K562 (cell line): ENCODE measurements around the gene BTAF1. TPM values are rescaled to one million over a fixed set of nuclear protein-coding genes. Genes with fewer than 3 reads are reported as not detected.

Source experiments
- BRF1 ChIP-seq: IDR thresholded peaks from 3 replicates; pipeline ENCODE4 v1.6.1; 2011; ENCODE audit warnings: borderline replicate concordance, mild to moderate bottlenecking; ENCODE audit not compliant: insufficient read length; ENCODE audit errors: extremely low read depth
- CCNT2 ChIP-seq: IDR thresholded peaks from 2 replicates; pipeline ENCODE4 v1.6.1; 2011; ENCODE audit warnings: borderline replicate concordance, low read depth, mild to moderate bottlenecking, moderate library complexity, mixed read lengths, low read length; ENCODE audit not compliant: insufficient read length; ENCODE audit errors: extremely low read depth
- FUS ChIP-seq: fragments of 200-400 bp; formaldehyde crosslinking; optimal IDR thresholded peaks from 2 replicates; pipeline ENCODE3; 2017; ENCODE audit warnings: low read depth, low read length
- HDAC6 ChIP-seq: IDR thresholded peaks from 2 replicates; pipeline ENCODE4 v1.6.1; 2012; ENCODE audit warnings: low read depth, mild to moderate bottlenecking, control low read depth, inconsistent platforms, low read length, moderate library complexity
- MBD1 ChIP-seq: fragments of 250-450 bp; sonication (Bioruptor Pico); IDR thresholded peaks from 2 replicates; pipeline ENCODE4 v1.8.0; 2022; ENCODE audit warnings: inconsistent platforms
- MTA1 ChIP-seq: fragments of 450-650 bp; IDR thresholded peaks from 2 replicates; pipeline ENCODE4 v1.6.1; 2017; ENCODE audit warnings: borderline replicate concordance
- NFATC3 ChIP-seq: fragments of 450-650 bp; IDR thresholded peaks from 2 replicates; pipeline ENCODE4 v1.6.1; 2017; ENCODE audit warnings: mild to moderate bottlenecking
- OTX1 ChIP-seq: fragments of 450-650 bp; formaldehyde crosslinking; IDR thresholded peaks from 2 replicates; pipeline ENCODE4 v1.4.0; 2022; ENCODE audit warnings: mild to moderate bottlenecking
- PHF21A ChIP-seq: fragments of 450-650 bp; IDR thresholded peaks from 2 replicates; pipeline ENCODE4 v1.6.1; 2017; ENCODE audit warnings: low read depth, borderline replicate concordance
- RBM39 ChIP-seq: fragments of 200-400 bp; formaldehyde crosslinking; optimal IDR thresholded peaks from 2 replicates; pipeline ENCODE3; 2018; ENCODE audit warnings: low read depth, low read length
- SIRT6 ChIP-seq: IDR thresholded peaks from one replicate; pipeline ENCODE4 v1.6.1; 2012; ENCODE audit warnings: low read depth, mild to moderate bottlenecking, control low read depth, inconsistent platforms, low read length, moderate library complexity
- STAT5B ChIP-seq: fragments of 250-450 bp; sonication (Bioruptor Pico); IDR thresholded peaks from 2 replicates; pipeline ENCODE4 v1.8.0; 2021; ENCODE audit warnings: mild to moderate bottlenecking, inconsistent platforms
- TAF1 ChIP-seq: IDR thresholded peaks from 2 replicates; pipeline ENCODE4 v1.6.1; 2011; ENCODE audit warnings: mild to moderate bottlenecking, low read length, moderate library complexity; ENCODE audit not compliant: insufficient read depth, control insufficient read depth, severe bottlenecking; ENCODE audit errors: extremely low read depth
- ZBTB12 ChIP-seq: fragments of 250-450 bp; sonication (Bioruptor Pico); IDR thresholded peaks from 2 replicates; pipeline ENCODE4 v1.4.0; 2020
- ZC3H8 ChIP-seq: fragments of 450-650 bp; IDR thresholded peaks from 2 replicates; pipeline ENCODE4 v1.6.1; 2017
- ZFP36 ChIP-seq: fragments of 150-350 bp; IDR thresholded peaks from 2 replicates; pipeline ENCODE4 v1.6.1; 2018; ENCODE audit warnings: low read length, low read depth; ENCODE audit not compliant: partially characterized antibody
- ZNF217 ChIP-seq: sonication (generic); formaldehyde crosslinking; IDR thresholded peaks from 2 replicates; pipeline ENCODE4 v1.8.0; 2022; ENCODE audit warnings: mild to moderate bottlenecking, missing genetic modification reagents
- ZNF592 ChIP-seq: fragments of 450-650 bp; IDR thresholded peaks from 2 replicates; pipeline ENCODE4 v1.6.1; 2017; ENCODE audit warnings: antibody characterized with exemption, mild to moderate bottlenecking
- polyA plus RNA-seq, 8 experiments: library from polyadenylated mRNA; depleted of rRNA in 4 of 8; stranded (reverse) in 5 of 8; unstranded in 3 of 8; fragments of >200 nt; fragmentation: Nextera tagmentation in 2 of 8; fragmentation: Illumina TruSeq in 1 of 8; extraction: Ambion mirVana in 2 of 8; extraction: Trizol in 1 of 8; gene quantifications; 2 replicates each; pipeline versions ENCODE4 v1.2.1 to v1.2.3, GENCODE V29; 2011 to 2014; ENCODE audit warnings: inconsistent platforms in 1 of 8, missing spikeins in 1 of 8
- total RNA-seq, 7 experiments: library from RNA; depleted of rRNA in 6 of 7; stranded (reverse); fragments of >200 nt in 6 of 7; fragmentation: Illumina TruSeq in 2 of 7; extraction: Trizol in 2 of 7; gene quantifications; 2 replicates each; pipeline versions ENCODE4 v1.2.1 to v1.2.3, GENCODE V29; 2011 to 2021; ENCODE audit warnings: low replicate concordance in 1 of 7
- TF ChIP-seq, protein P1 (sequence below): sonication (generic); formaldehyde crosslinking; IDR thresholded peaks from 2 replicates; pipeline ENCODE4 v1.8.1; 2022; ENCODE audit warnings: missing genetic modification reagents
- TF ChIP-seq, protein P2 (sequence below): fragments of 250-450 bp; sonication (Bioruptor Pico); IDR thresholded peaks from 2 replicates; pipeline ENCODE4 v1.9.0; 2021; ENCODE audit warnings: mild to moderate bottlenecking

Gene BTAF1
- total and polyA plus RNA-seq, 9 of the 15 experiments (the other 6 are each of a cell fraction or from before 2014, with no cell fraction given), result 6.6 to 70.7 (median 30.5) TPM

DNA sequence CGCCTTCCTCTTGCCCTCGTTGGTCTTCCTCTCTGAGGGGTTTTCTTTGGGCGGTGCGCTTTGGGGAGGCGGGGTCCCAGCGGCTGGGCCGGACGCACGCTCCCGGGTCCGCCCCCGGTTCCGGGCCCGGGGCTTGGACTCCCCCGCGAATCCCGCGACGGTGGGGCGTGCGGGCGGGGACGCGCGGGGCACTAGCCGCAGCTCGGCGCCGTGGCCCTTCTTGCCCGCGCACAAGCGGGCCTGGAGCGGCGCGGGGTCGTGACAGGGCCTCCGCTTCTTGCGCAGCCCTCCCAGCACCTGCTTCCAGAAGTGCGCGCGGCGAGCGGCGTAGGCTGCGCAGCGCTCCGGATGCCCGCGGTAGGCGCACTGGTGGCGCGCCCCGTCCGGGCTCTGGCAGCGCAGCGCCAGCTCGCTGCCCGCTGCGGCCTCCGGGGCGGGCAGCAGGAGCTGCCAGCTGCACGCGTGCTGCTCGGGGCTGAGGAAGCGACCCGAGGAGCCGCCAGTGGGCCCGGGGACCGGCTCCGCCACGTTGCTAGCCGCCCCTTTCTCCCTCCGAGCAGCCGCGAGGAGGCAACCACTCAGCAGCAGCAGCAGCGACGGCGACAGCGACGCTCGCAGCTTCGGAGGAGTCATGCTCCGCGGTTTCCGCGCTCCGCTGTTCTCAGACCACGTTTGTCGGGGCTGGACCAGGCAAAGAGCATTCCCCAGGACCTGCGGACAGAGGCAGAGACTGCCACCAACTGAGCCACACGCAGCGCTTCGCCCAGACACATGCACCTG lies 15.0 kb upstream of the BTAF1 start (continued):
- no peak for TF ChIP-seq STAT5B
- no peak for TF ChIP-seq PHF21A
- no peak for TF ChIP-seq ZC3H8
- TF ChIP-seq RBM39, result no peak
- no peak for TF ChIP-seq ZBTB12 (CRISPR knock-in tag)
- no peak for TF ChIP-seq BRF1
- no peak for TF ChIP-seq SIRT6
- no peak for TF ChIP-seq HDAC6
- TF ChIP-seq, protein P1, sequence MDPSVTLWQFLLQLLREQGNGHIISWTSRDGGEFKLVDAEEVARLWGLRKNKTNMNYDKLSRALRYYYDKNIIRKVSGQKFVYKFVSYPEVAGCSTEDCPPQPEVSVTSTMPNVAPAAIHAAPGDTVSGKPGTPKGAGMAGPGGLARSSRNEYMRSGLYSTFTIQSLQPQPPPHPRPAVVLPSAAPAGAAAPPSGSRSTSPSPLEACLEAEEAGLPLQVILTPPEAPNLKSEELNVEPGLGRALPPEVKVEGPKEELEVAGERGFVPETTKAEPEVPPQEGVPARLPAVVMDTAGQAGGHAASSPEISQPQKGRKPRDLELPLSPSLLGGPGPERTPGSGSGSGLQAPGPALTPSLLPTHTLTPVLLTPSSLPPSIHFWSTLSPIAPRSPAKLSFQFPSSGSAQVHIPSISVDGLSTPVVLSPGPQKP (CRISPR knock-in tag), result no peak
- TF ChIP-seq ZNF217 (CRISPR knock-in tag), result no peak
- no peak for TF ChIP-seq MBD1 (CRISPR knock-in tag)
- TF ChIP-seq MTA1, result no peak
- no peak for TF ChIP-seq OTX1 (CRISPR knock-in tag)
- peak; percentile 17 for TF ChIP-seq FUS
- no peak for TF ChIP-seq ZFP36
- TF ChIP-seq CCNT2, result no peak
- peak; percentile 57; the same call in 1 of the 2 replicates for TF ChIP-seq ZNF592
- TF ChIP-seq TAF1, result peak; percentile 44
- no peak for TF ChIP-seq NFATC3
- TF ChIP-seq, protein P2, sequence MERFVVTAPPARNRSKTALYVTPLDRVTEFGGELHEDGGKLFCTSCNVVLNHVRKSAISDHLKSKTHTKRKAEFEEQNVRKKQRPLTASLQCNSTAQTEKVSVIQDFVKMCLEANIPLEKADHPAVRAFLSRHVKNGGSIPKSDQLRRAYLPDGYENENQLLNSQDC (CRISPR knock-in tag), result no peak
